Motor neuron (in vitro differentiated cells): Measurements from ENCODE around the gene VPS26C. TPM values are rescaled to one million over a fixed set of nuclear protein-coding genes. Genes with fewer than 3 reads are reported as not detected.

Experiments used
- ATAC-seq, 8 experiments: fragments of 200-7000 bp; cut with Tn5 transposase; replicated peaks in 6 of 8; 2 replicates each; pipeline ENCODE4 v1.8.0; 2021; ENCODE audit warnings: mild to moderate bottlenecking in 8 of 8, moderate library complexity in 8 of 8
- H3K27ac ChIP-seq, 2 donors: fragments of 250-450 bp; sonication (Bioruptor Pico); 2 replicates each; pipeline ENCODE4 v1.9.0; 2021; ENCODE audit warnings: antibody characterized with exemption in 2 of 2, mild to moderate bottlenecking in 2 of 2, moderate library complexity in 1 of 2
- H3K4me1 ChIP-seq, 2 donors: fragments of 250-450 bp; sonication (Bioruptor Pico); replicated peaks in 1 of 2; 2 replicates each; pipeline ENCODE4 v1.6.1; 2021; ENCODE audit warnings: antibody characterized with exemption in 2 of 2, mild to moderate bottlenecking in 2 of 2, moderate library complexity in 1 of 2
- H3K4me3 ChIP-seq, 5 donors: fragments of 250-450 bp; sonication (Bioruptor Pico); 2 replicates each; pipeline ENCODE4 v1.9.0; 2021; ENCODE audit warnings: antibody characterized with exemption in 5 of 5, mild to moderate bottlenecking in 5 of 5, moderate library complexity in 4 of 5
- WGBS, 10 experiments: fragments of 450-650 bp; shearing (Covaris generic); methylation state at CpG; one replicate each; pipeline ENCODE4 v1.0.0; 2022; 5-methylcytosine and 5-hydroxymethylcytosine counted together
- in situ Hi-C, 9 experiments: fragments of 400-800 bp; cut with MboI; loops; one replicate each; pipeline ENCODE4 v1.15.0; 2021; ENCODE audit warnings: low sequenced_read_pairs in 9 of 9, low pct_unique_long_range_greater_than_20kb in 2 of 9; ENCODE audit not compliant: unreplicated experiment in 9 of 9
- total RNA-seq, 8 experiments: library from RNA; unstranded; fragments of 300-600 nt; gene quantifications; 2 replicates each; pipeline versions ENCODE4 v1.2.3 to v1.2.4, GENCODE V29; 2022

The VPS26C gene
- total RNA-seq, 8 experiments from 2014 or later, result 28.3 to 43.8 (median 37.0) TPM

DNA sequence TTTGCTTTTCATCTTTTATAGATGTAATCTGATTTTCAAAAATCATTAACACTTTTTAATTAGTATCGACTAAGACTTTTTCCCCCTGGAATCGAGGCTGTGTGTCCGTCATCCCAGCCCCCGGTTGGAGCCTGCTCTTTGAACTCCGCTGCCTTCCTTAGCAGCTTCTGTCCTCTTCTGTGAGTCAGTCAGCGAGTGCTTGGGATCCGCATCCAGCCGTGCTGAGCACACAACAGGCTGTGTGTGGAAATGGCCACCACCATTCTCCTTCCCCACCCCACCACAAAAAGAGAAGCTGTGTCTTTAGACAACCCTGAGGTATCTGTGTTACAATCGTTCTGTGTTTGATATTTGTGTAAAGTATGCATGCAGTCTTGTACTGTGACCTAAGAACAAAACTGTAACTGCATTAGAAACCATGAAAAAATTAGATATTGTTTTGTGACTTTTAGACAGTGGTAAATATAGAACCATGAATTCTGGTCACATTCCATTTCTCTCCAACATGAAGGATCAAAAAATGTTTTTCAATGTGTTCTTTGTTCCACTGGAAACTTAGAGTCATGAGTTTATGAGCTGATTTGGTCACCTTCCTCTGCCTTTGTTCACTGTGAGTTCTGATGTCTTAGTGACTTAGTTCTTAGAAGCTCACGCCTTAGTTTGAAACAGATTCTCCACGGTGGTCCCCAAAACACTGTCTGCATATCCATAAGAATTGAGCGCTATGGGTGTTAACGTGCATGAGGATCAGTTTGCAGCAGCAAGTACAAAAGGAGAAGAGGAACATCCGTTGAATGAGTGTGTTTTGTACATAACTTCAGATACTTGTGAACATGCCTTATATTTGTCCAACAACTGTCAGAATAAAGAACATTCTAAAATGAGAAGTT lies 64.7 kb downstream of the VPS26C start:
- in situ Hi-C loops, result no loop called here
- 59 to 98% (median 82%) methylated on average over 1 to 14 of the region's 14 CpGs for WGBS, 10 experiments
- no peak for ATAC-seq
- Histone ChIP-seq H3K4me3 (no peak overlapping the region), H3K27ac (no peak overlapping the region), H3K4me1 (no peaks in the 10 kb centered on the region)

DNA sequence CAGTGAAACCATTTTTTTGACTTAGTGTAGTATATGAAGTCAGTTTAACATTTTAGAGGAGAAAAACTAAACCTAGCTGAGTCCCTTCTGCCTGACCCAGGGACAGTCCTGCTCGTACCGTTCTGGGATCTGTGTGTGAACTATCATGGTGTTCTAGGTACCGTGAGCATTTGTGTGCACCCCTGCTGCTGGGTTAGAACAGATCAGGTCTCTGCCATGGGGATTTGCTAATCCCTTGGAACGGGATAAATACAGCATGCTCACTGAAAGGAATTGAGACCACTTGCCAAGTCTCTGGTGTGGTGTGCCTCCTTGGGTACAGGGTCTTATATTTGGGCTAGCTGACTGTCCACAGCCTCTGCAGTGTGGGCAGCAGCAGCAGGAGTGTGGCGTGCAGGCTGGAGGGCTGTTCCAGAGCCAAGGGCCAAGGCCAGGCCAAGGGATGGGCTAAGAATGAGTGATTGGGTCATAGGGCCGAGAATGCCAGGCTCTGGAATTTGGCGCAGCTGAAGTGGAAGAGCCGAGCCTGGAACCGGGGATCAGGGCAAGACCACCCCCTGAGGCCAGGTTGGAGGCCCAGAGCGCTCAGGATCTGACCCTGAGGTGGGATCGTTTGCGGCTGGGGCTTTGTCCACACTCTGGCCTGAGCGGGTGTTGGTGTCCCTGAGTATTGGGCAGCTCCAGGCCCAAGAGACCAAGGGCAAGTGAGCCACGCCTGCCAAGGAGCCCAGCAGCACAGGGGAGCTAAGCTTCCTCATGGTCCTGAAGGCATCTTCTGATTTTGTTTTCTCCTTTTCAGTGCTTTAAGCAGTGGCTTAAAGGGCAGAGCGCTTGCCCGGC lies 66.3 kb downstream of the VPS26C start:
- WGBS, 10 experiments, result 60 to 100% (median 97%) methylated on average over 1 to 8 of the region's 16 CpGs; no CpG with 5 or more reads in 1 of the 10 experiments
- no peaks in the 10 kb centered on the region for H3K4me1 ChIP-seq
- ATAC-seq, result peak in 1 of 8 experiments; percentile 22
- in situ Hi-C loops, result no loop called here
- no peak overlapping the region for H3K4me3 ChIP-seq
- no peak overlapping the region for H3K27ac ChIP-seq

DNA sequence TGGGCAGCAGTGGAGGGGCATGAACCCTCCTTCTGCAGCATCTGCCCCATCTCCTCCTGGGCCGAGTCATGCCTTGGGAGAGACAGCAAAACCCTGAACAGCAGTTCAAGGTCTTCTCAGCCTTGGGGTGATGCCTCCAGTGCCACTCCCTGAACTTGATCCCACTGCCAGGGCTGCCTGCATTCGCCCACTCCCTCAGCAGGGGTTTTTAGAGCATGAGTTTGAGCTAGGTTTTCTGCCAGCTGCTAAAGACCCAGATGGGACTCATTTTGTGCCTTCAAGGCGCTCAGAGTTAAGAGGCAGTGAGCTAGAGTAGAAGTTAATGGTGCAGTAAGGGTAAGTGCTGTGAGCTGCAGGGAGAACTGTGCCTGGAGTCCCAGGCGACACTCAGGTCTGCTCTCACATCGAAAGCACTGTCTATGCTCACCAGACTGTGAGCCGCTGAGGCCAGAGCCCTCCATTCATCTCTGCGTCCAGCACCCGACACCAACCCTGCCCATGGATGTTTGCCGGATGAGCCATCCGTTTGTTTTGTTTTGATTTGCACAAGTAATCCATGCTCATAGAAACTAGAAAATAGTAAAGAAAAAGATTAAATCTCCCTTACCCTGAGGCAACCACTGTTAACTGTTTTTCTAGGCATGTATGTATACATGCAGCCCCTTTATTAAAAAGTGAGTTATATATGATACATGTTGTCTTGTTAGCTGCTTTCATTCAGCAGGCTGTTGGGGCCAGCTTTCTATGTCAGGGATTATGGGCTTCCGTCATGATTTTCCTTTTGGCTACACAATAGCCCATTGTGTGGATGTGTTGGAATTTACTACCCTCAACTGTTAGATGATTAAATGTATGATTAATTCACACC lies 67.8 kb downstream of the VPS26C start:
- in situ Hi-C loops, result no loop called here
- Histone ChIP-seq H3K27ac (no peak overlapping the region), H3K4me3 (no peak overlapping the region), H3K4me1 (no peaks in the 10 kb centered on the region)
- WGBS, 10 experiments, result 50 to 100% (median 80%) methylated on average over 1 to 6 of the region's 11 CpGs; no CpG with 5 or more reads in 1 of the 10 experiments
- peak in 3 of 8 experiments; percentile 7 to 76 (median 19) for ATAC-seq

DNA sequence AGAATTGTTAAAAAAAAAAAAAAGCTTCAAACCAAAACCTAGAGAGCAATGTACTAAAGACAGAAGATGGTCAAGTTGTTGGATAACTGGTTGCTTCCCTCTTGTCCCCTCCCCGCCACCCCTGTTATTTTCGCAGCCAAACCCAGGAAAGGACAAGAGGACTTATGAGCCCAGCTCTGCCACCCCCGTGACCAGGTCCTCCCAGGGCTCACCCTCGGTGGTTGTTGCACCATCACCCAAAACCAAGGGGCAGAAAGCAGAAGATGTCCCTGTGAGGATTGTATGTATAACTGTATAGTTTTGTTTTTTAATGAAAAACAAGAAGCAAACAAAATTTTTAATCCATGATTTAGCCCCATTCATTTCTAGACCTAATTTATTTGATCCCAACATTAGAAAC lies 69.4 kb downstream of the VPS26C start:
- Histone ChIP-seq H3K27ac (no peak overlapping the region), H3K4me1 (no peaks in the 10 kb centered on the region), H3K4me3 (no peak overlapping the region)
- in situ Hi-C loops, result no loop called here
- ATAC-seq, result no peak
- 92 to 100% (median 97%) methylated on average over 2 to 4 of the region's 4 CpGs; no CpG with 5 or more reads in 3 of the 10 experiments for WGBS, 10 experiments

DNA sequence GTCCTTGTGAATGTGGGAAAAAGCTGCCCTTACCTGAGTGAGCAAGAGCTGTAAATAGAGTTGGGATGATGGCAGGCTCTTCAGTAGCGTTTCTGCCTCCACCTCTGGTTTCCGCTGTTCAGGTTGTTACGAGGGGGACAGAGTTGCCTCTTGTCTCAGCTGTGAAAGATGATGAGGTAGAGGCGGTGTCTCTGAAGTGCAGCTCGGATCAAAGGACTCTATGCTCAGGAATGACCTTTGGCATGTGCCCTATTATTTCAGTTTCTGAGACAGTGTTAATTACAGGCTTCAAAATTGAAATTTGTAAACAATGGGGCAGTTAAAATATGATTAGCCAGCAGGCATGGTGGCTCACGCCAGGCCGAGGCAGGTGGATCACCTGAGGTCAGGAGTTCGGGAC lies 70.3 kb downstream of the VPS26C start:
- ATAC-seq, result no peak
- Histone ChIP-seq H3K27ac (no peak overlapping the region), H3K4me1 (no peaks in the 10 kb centered on the region), H3K4me3 (no peak overlapping the region)
- in situ Hi-C loops, result no loop called here
- WGBS, 10 experiments, result 80 to 100% (median 90%) methylated on average over 1 to 8 of the region's 8 CpGs; no CpG with 5 or more reads in 1 of the 10 experiments

DNA sequence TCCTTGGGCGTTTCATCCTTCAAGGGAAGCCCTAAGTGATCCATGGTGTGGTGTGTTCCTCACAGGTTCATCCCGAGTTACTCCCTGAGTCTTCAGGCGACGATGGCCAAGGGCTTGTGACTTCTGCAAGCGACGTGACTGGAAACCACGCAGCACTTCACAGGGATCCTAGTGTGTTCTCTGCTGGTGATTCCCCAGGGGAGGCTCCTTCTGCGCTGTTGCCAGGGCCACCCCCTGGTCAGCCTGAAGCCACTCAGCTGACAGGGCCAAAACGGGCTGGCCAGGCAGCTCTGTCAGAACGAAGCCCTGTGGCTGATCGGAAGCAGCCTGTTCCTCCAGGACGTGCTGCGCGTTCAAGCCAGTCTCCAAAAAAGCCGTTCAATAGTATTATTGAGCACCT lies 71.5 kb downstream of the VPS26C start:
- WGBS, 10 experiments, result 60 to 100% (median 91%) methylated on average over 1 to 12 of the region's 15 CpGs; no CpG with 5 or more reads in 1 of the 10 experiments

DNA sequence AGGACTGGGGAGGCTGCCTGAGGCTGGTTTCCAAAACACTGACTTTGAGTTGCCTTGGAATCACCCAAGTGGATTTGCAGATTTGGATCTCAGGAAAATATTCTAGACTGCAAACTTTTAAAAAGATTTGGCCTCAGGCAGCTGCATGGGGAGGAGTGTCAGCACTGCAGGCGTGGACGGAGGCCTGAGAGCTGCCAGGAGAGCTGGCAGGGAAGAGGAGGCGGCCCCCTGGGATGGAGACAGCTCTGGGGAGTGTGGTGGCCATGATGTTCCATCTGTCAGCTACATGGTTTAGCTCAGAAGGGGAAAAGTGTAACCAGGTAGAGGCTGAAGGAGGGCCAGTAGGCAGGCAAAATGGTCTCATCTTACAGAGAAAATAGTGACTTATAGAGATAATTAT lies 72.1 kb downstream of the VPS26C start:
- Histone ChIP-seq H3K27ac (no peak overlapping the region), H3K4me1 (no peaks in the 10 kb centered on the region), H3K4me3 (no peak overlapping the region)
- WGBS, 10 experiments, result 27 to 97% (median 73%) methylated on average over 2 to 3 of the region's 3 CpGs; no CpG with 5 or more reads in 6 of the 10 experiments
- in situ Hi-C loops, result no loop called here
- ATAC-seq, result peak in 3 of 8 experiments; percentile 48 to 63 (median 56)

More for the DNA sequence above, 71.5 kb downstream of the VPS26C start:
- H3K27ac ChIP-seq, result no peak overlapping the region
- ATAC-seq, result no peak
- in situ Hi-C loops, result no loop called here
- no peaks in the 10 kb centered on the region for H3K4me1 ChIP-seq
- H3K4me3 ChIP-seq, result no peak overlapping the region

DNA sequence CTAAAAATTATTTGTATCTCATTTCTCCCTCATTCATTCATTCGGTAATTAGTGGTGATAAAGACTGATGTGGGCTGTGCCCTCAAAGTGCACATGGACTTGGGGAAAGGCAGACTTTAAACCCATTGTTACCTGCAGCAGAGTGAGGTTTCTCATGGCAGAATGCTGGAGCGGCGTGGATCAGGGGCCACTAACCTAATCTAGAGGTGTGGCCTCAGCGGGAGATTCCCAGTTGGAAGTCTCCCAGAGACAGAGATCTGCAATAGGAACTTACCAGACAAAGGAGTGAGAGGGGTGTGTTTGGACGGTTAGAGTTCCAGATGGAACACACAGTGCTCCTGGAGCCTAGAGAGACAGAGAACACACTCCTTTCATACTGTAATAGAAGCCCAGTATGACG lies 73.5 kb downstream of the VPS26C start:
- no peaks in the 10 kb centered on the region for H3K4me1 ChIP-seq
- in situ Hi-C loops, result no loop called here
- WGBS, 10 experiments, result 80 to 100% (median 97%) methylated on average over 1 to 5 of the region's 6 CpGs; no CpG with 5 or more reads in 2 of the 10 experiments
- no peak overlapping the region for H3K27ac ChIP-seq
- H3K4me3 ChIP-seq, result no peak overlapping the region
- ATAC-seq, result no peak

DNA sequence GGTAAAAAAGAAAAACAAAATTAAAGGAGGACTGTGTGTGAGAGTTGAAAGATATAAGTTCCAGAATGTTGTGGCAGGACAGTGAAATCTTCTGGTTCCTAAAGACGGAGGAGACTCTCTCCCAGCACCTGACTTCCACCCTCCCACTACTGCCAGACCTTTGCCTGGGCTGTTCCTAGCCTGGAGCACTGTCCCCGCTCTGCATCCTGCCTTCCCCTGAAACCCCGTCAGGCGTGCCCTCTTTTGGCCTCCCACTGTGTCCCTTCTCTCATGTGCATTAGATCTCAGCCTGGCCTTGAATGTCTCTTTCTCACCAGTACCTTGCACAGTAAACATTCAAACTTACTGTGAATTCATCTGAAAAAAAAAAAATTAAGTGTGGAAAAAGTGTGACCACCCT lies 74.1 kb downstream of the VPS26C start:
- no peak for ATAC-seq
- no peaks in the 10 kb centered on the region for H3K4me1 ChIP-seq
- H3K4me3 ChIP-seq, result no peak overlapping the region
- in situ Hi-C loops, result no loop called here
- WGBS, 10 experiments, result 54 to 100% (median 82%) methylated on average over 1 to 4 of the region's 4 CpGs; no CpG with 5 or more reads in 3 of the 10 experiments
- no peak overlapping the region for H3K27ac ChIP-seq

DNA sequence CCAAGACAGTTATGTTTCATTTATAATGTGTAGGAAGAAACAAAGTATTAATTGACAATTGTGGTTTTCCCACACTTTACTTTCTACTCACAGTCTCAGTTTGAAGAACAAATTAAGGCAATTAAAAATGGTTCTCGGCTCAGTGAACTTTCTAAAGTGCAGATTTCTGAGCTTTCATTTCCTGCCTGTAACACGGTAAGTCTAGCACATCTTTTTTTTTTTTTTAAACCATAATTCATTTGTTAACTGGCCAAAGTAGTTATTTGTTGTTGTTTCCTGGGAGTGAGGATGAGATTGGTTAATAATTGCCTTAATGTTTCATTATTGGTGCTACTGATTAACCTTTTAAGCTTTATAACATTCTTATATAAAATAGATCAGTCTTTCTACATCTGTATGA lies 75.1 kb downstream of the VPS26C start:
- H3K27ac ChIP-seq, result no peak overlapping the region
- in situ Hi-C loops, result no loop called here
- ATAC-seq, result no peak
- WGBS, 10 experiments, result 57 to 100% (median 67%) methylated on average over 1 to 2 of the region's 2 CpGs; no CpG with 5 or more reads in 1 of the 10 experiments
- no peaks in the 10 kb centered on the region for H3K4me1 ChIP-seq
- no peak overlapping the region for H3K4me3 ChIP-seq

DNA sequence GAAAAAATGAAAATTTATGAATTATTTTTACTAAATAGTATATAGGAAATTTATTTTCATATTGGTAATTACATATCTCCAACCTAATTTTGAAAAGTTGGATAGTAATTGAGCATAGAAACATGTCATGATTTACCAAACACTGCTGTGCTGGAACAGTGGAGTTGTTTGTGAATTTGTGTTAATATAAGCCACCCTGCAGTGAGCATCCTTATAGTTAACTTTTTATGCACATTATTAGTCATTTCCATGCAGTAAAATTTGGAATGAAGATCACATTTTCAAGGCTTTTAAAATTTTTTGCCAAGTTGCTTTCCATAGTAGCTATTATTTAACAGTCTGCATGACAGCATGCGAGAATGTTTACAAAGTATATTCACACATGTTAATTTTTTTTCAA lies 78.3 kb downstream of the VPS26C start:
- Histone ChIP-seq H3K4me3 (no peak overlapping the region), H3K27ac (no peak overlapping the region), H3K4me1 (no peaks in the 10 kb centered on the region)
- in situ Hi-C loops, result no loop called here
- peak in 2 of 8 experiments; percentile 36 to 45 for ATAC-seq
- 67 to 100% (median 100%) methylated on average over 1 of the region's 1 CpG; no CpG with 5 or more reads in 3 of the 10 experiments for WGBS, 10 experiments

DNA sequence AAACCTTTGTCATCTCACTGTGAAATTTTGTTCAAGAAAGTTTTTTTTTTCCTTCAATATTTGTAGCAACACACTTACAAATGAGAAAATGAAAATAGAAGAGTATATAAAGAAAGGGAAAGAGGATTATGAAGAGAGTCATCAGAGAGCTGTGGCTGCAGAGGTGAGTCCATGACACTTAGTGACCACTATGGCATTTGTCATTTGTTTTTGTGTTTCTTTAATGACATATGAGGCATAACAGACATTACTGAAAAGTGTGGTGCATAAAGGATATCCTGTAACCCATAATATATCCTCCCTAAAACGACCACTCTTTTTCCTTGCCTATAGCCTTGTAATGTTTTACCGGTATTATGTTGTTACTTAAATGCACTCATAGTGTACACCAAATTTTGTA lies 80.2 kb downstream of the VPS26C start:
- Histone ChIP-seq H3K4me3 (no peak overlapping the region), H3K4me1 (no peaks in the 10 kb centered on the region), H3K27ac (no peak overlapping the region)
- no peak for ATAC-seq
- WGBS, 10 experiments, result 57 to 100% (median 87%) methylated on average over 1 to 2 of the region's 2 CpGs; no CpG with 5 or more reads in 1 of the 10 experiments
- in situ Hi-C loops, result no loop called here
